GM10266 (cell line): Measurements from ENCODE around the gene TOGARAM1.
"Not testable (repeated sequence)": the region's sequence is repeated elsewhere in the genome, so short reads cannot be mapped to it uniquely, and the experiment has no call there.

Source experiments
- DNase-seq: peaks from one replicate; pipeline ENCODE4 v3.0.0; 2012; ENCODE audit errors: extremely low spot score
- TF ChIP-seq, protein P1 (sequence below): IDR thresholded peaks from 2 replicates; pipeline ENCODE4 v1.5.1; 2012; ENCODE audit warnings: mild to moderate bottlenecking, low read depth; ENCODE audit not compliant: control insufficient read depth, insufficient read depth; ENCODE audit errors: missing control alignments

The TOGARAM1 gene

DNA sequence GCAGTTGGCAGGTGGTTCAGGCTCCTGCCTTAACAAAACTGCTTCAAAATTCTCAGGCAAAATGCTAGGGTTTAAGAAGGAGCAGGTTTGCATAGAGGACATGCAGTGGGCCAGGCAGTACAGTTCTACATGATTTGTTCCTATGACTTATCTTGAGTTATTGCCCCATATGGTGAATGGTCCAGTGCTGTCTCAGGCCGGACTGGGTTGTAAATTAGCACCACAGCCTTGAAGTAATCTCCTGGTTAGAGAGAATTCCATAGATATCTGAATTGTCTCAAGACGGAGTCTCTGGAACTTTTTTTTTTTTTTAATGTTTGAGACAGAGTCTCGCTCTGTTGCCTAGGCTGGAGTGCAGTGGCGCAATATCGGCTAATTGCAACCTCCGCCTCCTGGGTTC lies 110.1 kb downstream of the TOGARAM1 start:
- TF ChIP-seq, protein P1, sequence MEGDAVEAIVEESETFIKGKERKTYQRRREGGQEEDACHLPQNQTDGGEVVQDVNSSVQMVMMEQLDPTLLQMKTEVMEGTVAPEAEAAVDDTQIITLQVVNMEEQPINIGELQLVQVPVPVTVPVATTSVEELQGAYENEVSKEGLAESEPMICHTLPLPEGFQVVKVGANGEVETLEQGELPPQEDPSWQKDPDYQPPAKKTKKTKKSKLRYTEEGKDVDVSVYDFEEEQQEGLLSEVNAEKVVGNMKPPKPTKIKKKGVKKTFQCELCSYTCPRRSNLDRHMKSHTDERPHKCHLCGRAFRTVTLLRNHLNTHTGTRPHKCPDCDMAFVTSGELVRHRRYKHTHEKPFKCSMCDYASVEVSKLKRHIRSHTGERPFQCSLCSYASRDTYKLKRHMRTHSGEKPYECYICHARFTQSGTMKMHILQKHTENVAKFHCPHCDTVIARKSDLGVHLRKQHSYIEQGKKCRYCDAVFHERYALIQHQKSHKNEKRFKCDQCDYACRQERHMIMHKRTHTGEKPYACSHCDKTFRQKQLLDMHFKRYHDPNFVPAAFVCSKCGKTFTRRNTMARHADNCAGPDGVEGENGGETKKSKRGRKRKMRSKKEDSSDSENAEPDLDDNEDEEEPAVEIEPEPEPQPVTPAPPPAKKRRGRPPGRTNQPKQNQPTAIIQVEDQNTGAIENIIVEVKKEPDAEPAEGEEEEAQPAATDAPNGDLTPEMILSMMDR = no peak
- no peak for DNase-seq

DNA sequence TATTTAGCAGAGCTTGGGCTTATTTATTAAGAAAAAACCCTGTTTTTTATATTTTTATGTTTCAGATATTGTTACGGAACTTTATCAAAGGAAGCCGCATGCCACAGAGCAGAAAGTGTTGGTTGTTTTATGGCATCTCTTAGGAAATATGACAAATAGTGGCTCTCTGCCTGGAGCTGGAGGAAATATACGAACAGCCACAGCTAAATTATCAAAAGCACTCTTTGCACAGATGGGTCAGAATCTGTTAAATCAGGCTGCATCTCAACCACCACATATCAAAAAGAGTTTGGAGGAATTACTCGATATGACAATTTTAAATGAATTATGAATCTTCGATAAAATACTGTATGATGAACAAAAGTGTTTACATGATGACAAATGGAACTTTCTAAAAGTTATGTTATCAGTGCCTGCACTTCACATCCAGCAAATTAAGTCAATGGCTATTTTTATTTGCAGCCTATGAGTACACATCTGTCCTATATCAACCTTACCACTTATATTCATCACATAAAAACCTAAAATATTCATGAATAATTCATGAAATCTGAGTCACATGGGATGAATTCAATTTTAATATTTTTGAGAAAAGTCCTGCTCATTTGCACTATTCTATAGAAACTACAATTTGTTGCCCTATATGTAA lies 111.4 kb downstream of the TOGARAM1 start:
- no peak for DNase-seq
- TF ChIP-seq, protein P1 = no peak

DNA sequence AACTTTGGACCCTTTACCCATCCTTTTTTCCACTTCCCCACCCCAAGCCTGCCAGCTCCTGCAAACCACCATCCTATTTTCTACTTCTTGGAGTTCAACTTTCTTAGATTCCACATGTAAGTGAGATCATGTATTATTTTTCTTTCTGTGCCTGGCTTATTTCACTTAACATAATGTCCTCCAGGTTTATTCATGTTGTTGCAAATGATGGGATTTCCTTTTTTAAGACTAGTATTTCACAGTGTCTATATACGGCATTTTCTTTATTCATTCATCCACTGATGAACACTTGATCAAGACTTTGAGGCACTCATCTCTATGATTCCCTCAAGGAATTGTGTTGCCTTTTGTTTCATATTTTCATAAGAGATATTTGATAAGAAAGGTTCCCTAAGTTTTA lies 116.3 kb downstream of the TOGARAM1 start:
- TF ChIP-seq, protein P1 = no peak
- no peak for DNase-seq

DNA sequence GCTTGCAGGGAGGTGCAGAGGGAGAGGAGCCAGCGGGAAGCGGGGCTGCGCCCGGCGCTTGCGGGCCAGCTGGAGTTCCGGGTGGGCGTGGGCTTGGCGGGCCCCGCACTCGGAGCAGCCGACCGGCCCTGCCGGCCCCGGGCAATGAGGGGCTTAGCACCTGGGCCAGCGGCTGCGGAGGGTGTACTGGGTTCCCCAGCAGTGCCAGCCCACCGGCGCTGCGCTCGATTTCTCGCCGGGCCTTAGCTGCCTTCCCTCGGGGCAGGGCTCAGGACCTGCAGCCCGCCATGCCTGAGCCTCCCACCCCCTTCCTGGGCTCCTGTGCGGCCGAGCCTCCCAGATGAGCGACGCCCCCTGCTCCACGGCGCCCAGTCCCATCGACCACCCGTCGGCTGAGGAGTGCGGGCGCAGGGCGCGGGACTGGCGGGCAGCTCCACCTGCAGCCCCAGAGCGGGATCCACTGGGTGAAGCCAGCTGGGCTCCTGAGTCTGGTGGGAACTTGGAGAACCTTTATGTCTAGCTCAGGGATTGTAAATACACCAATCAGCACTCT lies 118.5 kb downstream of the TOGARAM1 start:
- DNase-seq = not testable (repeated sequence)

DNA sequence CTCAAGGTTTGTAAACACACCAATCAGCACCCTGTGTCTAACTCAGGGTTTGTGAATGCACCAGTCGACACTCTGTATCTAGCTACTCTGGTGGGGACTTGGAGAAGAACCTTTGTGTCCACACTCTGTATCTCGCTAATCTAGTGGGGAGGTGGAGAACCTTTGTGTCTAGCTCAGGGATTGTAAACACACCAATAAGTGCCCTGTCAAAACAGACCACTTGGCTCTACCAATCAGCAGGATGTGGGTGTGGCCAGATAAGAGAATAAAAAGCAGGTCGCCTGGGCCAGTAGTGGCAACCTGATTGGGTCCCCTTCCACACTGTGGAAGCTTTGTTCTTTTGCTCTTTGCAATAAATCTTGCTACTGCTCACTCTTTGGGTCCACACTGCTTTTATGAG lies 119.1 kb downstream of the TOGARAM1 start:
- not testable (repeated sequence) for DNase-seq

DNA sequence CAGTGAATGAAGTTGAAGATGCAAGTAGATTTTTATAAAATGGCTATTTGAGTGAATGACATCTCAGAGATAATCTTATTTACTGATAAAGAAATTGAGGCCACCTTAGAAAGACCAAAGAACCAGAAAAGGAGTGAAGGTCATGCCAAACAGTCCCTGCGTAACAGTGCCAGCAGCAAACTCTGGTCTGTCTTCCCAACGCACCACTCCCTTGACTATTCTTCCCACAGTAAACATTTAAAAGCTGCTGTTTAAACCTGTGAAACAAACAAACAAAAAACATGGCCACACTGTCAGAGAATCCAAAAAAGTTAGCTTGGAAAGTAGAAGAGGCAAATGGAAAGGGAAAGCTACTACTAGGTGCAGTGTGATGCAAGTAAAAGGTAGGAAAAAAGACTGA lies 120.4 kb downstream of the TOGARAM1 start:
- DNase-seq = no peak
- TF ChIP-seq, protein P1 = no peak

DNA sequence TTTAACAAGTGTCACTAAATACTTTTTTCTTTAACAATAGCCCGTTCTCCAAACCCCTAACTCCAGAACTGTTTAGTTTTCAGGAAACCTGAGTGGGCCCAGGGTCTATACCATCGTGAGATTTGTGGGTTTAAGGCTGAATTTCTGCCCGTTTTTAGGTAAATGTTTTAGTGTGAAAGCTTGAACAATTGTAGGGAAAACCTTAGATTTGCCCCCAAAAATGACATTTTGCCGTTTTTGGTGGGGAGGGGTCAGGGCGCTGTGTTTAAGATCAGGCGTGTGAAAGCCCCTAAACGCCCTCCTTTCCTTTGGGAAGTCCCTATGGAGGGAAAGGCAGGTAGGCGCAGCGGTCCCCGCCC lies 121.6 kb downstream of the TOGARAM1 start:
- DNase-seq = no peak
- TF ChIP-seq, protein P1 = no peak

DNA sequence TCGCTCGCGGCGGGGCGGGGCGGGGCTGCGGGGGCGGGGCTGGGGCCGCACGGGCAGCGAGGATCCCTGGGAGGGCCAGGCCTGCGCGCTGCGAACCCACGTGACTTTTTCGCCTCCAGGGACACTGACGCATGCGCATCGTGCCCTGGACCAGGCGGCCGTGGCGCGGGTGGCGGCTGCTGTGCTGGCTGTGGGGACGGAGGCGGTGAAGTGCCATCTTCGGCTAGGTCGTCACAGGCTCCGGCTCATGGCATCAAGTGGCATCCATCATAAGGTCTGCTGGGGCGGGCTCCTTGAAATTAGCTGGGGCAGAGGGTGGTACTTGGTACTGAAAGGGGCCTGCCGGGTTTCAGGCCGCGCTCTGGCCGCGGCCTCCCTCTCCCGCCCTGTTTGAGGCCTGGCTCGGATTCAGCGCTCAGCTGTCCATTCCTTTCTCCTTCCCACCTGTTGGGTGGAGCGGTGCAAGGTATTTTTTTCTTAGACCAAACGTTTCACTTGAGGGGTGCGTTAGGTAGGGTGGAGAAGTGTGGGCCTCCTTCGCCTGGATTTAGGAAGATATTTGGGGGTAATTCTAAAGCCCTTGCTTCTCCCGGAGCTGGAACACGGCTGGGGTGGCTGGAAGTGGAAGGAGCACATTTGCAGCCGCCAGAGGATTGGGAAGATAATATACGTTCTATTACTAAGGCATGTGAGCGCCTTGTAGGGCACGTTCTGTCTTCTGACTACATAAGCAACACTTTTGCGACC lies 122.2 kb downstream of the TOGARAM1 start, which contains the start of gene PRPF39:
TSS of gene PRPF39 (plus strand) at position 141 of the 747 bp plus-strand sequence. CDS start 11,124 bp downstream, outside the sequence.
- TF ChIP-seq, protein P1 = no peak
- peak; percentile 97 for DNase-seq
